GM18951 (cell line): ENCODE data around the gene PAX8.

Experiments
- POLR2A ChIP-seq: IDR thresholded peaks from 4 replicates; pipeline ENCODE4 v1.6.1; 2011; ENCODE audit warnings: mild to moderate bottlenecking; ENCODE audit not compliant: insufficient read length, insufficient read depth; ENCODE audit errors: extremely low read depth
- in situ Hi-C: fragments of 300-500 bp; cut with MboI; formaldehyde crosslinking; loops from one replicate; pipeline ENCODE4 v1.12.0; 2022; ENCODE audit warnings: low sequenced_read_pairs, mixed read lengths, inconsistent platforms; ENCODE audit not compliant: unreplicated experiment

Gene PAX8

DNA sequence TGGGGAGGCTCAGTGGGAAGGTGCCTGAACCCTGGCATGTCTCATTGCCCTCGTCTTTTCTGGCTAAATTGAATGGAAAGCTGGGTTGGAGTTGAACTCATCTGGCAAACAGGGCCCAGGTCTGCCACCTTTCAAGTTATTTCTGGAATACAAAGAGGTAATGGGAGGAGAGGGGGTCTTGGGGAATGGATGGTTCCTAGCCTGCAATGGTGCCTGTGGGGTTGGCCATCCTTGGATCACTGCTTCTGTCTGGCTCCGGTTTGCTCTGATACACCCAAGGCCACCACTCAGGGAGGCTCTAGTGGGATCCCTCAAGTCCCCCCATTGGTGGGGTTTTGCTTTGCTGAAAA lies 59.7 kb downstream of the PAX8 start:
- in situ Hi-C loops: no loop called here
- TF ChIP-seq POLR2A: no peak

- in situ Hi-C loops: no loop called here
- no peak for TF ChIP-seq POLR2A
Measured at GRCh38 chr2:113218283-113219091, 60.2 kb downstream of the PAX8 start.

- in situ Hi-C loops: no loop called here
- TF ChIP-seq POLR2A: no peak
Measured at GRCh38 chr2:113217455-113218282, 61.1 kb downstream of the PAX8 start.

DNA sequence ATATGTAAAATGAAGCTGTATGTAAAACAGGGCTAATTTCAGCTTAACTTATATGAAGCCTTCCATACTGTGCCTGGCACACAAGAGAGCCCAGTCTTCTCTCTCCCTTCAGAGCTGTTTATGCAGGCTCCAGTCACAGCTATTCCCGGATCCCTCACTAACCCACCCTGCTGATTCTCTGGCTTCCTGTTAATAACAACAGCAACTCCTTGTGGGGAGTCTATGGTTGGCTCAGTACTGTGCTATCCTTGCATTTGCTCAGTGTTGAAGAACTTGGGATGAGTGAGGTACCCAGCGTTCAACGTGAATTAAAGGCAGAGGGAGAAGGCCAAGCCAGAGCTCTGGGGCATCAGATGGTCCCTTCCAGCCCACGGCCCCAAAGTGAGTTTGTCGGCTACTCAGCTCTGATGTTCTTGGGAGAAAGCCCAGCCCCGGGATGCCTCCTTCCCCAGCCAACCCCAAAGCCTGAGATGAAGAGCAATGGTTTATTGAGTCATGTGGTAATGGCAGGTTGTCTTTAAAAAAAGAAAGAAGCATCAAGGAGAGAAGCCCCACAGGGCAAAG lies 61.7 kb downstream of the PAX8 start:
- in situ Hi-C loops: no loop called here
- TF ChIP-seq POLR2A: no peak

- in situ Hi-C loops: no loop called here
- no peak for TF ChIP-seq POLR2A
Measured at GRCh38 chr2:113216321-113216720, 62.4 kb downstream of the PAX8 start.

- in situ Hi-C loops: no loop called here
- no peak for TF ChIP-seq POLR2A
Measured at GRCh38 chr2:113215056-113215455, 63.7 kb downstream of the PAX8 start.

DNA sequence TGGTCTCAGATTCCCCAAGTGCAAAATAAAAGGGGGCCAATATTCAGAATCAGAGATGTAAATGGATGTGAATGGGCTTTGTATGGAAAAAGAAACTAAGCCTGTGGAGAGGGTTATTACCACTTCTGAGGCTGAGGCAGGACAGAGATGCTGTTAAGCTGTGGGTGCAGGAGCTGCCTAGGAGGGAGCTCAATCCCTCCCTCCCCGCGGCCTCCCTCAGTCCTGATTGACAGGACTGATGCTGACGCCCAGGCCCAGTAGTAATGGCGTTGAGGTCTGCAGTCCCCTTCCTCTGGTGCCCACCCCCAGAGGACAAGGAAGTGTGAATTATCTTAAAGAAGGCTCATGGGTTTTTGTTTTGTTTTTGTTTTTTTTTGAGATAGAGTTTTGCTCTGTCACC lies 64.6 kb downstream of the PAX8 start:
- no peak for TF ChIP-seq POLR2A
- in situ Hi-C loops: no loop called here

DNA sequence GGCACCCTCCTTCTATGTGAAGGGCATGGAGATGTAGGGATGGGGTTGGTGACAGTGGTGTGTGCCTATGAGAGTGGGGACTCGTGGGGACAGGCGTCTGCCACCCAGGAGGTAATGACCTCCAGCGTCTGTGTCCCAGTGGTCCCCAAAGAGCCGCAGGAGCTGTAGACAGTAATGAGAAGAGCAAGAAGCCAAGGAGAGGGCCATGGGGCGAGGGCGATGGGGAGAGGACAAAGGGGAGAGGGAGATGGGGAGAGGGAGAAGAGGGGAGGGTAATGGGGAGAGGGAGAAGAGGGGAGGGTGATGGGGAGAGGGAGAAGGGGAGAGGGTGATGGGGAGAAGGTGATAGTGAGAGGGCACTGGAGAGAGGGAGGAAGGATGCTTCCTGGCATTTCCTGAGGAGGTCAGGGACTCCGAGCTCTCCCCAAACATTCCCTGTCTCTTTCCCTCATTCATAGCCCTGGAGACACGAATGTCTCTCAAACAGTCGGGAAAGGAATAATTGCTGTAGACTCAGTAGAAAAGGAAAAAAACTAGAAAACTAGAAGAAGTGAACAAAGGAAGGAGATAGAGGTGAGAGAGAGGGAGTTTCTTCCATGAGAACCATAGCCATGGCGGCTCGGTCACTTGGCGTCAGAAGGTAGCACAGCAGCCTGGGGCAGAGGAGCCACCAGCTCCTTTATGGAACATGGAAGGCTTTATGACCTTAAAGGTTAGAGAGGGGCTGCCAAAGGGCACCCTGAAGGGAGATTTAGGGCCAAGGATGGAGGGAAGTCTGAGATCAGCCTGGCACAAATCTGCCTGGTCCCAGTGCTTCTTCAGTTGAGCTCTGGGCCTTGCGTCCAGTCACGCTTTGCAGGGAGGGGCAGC lies 65.4 kb downstream of the PAX8 start:
- TF ChIP-seq POLR2A: no peak
- in situ Hi-C loops: no loop called here

GRCh38 chr2:113212245-113213060 lies 66.3 kb downstream of the PAX8 start:
- in situ Hi-C loops: no loop called here
- TF ChIP-seq POLR2A: no peak

DNA sequence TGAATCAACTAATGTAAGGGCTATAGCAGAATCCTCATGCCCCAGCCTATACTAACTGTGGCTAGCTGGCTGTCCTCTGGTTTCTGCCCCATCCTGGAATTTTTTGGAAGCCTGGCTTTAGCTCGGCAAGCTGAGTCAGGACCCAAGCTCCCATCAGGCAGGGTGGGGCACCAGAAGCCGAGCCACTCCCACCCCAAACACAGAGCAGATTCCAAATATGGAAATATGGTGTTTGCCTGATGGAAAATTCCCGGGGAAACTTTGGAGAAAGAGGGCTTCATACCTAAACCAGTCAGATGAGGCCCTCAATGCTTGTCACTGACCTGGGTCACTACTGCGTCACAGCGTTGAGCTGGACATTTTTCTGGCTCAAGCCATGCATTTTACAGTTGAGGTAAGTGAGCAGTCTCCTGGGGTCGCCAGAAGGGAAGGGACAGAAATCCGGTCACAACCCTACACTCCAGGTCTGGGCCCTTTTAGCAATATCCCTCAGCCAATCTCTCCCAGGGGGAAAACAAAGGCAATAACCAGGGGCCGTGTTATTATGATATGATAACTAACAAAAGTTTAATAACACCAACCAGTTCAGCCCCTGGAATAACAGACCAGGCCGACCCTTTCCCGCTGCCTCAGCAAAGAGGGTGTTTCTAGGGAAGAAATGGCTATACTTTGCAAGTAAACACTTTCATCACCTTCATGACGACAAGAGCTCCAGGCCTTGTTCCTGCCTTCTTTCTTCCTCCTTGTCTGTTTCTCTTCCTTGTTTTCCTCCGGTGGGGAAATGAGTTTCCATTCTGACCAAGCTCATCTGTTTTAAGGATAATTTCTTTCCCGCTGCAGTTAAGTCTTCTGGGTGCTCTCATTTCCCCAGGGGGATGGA lies 67.3 kb downstream of the PAX8 start:
- in situ Hi-C loops: no loop called here
- no peak for TF ChIP-seq POLR2A

- in situ Hi-C loops: no loop called here
Measured at GRCh38 chr2:113209646-113210171, 69.0 kb downstream of the PAX8 start.

GRCh38 chr2:113209011-113209645 lies 69.6 kb downstream of the PAX8 start:
- TF ChIP-seq POLR2A: no peak
- in situ Hi-C loops: no loop called here

More at GRCh38 chr2:113209646-113210171, 69.0 kb downstream of the PAX8 start:
- no peak for TF ChIP-seq POLR2A
